ENCODE measurements around the gene COL19A1. TPM values are rescaled to one million over a fixed set of nuclear protein-coding genes. Genes with fewer than 3 reads are reported as not detected.

COL19A1 gene
- total RNA-seq, 1 donor from 2014 or later = not detected

DNA sequence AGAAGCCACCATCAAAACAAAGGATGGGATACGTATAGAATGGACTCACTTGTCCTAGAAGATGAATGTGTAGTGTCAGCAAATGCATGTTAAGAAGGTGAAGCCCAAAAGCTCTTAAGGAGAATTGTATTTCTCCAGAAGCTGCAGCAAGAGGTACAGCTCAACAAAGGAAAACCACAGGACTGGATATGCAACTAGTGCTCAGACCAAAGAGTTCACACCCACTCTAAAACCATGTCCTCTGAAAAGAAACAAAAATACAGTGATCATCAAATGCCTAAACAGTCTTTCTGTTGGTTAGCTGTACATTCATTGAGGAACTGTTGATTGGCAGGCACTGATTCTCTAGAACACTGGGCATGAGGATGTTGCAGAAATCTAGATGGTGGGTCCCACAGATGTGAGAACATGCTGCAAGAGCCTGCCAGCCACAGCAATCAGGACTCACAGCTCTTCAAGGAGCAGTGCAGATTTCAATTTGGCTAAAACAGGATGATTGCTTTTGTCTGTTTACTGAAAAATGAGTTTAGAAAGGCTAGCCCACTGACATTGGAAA is 342.0 kb downstream of the COL19A1 start:
- intact Hi-C loops (cut with micrococcal nuclease) = no loop called here
- H3K27me3 Mint-ChIP-seq (ENCODE audit: insufficient read depth) = no peaks in the 10 kb centered on the region
- no peak overlapping the region for H3K4me3 Mint-ChIP-seq
- H3K9me3 Mint-ChIP-seq = no peaks in the 10 kb centered on the region
- no peaks in the 10 kb centered on the region for H3K36me3 Mint-ChIP-seq (ENCODE audit: low read depth)
- H3K27ac Mint-ChIP-seq = no peak overlapping the region
- DNase-seq (ENCODE audit: low spot score) = no peak
- no peaks in the 10 kb centered on the region for H3K4me1 Mint-ChIP-seq (ENCODE audit: low read depth)

DNA sequence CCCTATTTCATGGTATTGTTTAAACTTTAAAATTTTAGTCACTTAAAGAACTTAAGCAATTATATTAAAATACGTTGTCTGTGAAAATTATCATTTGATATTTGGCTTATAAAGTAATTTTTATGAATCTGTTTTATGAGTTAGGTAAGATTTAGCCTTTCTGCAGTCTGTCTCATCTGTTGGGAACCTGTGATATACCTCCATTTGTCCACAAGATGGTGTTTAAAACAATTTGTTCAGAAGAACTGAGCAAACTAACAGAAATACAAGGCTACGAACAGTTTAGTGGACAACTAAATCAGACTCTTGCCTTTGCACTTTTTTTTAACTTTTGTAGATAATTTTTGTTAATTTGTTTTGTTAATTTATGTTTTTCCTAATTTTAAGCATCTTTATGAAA is 344.1 kb downstream of the COL19A1 start:
- Mint-ChIP-seq H3K4me1 (ENCODE audit: low read depth) (no peaks in the 10 kb centered on the region), H3K4me3 (no peak overlapping the region), H3K27ac (no peak overlapping the region), H3K27me3 (ENCODE audit: insufficient read depth) (no peaks in the 10 kb centered on the region), H3K36me3 (ENCODE audit: low read depth) (no peaks in the 10 kb centered on the region), H3K9me3 (no peaks in the 10 kb centered on the region)
- no peak for DNase-seq (ENCODE audit: low spot score)
- intact Hi-C loops (cut with micrococcal nuclease) = no loop called here

DNA sequence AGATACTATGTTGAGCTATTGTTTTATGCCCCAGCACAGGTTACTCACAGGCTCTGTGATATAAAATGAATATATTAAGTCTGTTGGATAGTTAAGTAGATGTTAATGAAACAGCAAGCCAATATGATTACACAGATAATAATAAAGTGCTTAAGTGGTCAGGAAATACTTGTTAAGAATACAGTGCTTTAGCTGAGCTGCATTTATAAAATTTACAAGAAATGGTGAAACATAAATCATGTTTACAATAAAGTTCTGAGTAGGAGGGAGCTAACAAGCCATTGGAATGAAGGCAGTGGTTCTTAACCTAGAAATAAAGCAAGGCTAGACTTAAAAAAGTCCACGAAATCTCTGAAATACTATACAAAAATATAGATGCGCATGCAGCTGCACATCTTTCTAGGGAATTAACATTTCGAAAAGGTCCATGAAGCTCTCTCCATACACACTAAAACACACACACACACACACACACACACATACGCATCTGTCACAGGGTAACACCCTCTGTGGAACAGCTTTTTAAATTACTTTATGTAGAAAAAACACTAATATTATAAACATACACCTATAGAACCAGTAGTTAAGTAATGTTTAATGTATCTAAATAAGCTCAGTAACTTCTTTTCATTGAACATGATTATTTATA is 349.2 kb downstream of the COL19A1 start:
- H3K9me3 Mint-ChIP-seq = no peaks in the 10 kb centered on the region
- intact Hi-C loops (cut with micrococcal nuclease) = no loop called here
- H3K4me1 Mint-ChIP-seq (ENCODE audit: low read depth) = no peaks in the 10 kb centered on the region
- no peak overlapping the region for H3K27ac Mint-ChIP-seq
- DNase-seq (ENCODE audit: low spot score) = no peak
- H3K27me3 Mint-ChIP-seq (ENCODE audit: insufficient read depth) = peaks cover 2% of the 10 kb centered on the region
- no peak overlapping the region for H3K4me3 Mint-ChIP-seq
- no peaks in the 10 kb centered on the region for H3K36me3 Mint-ChIP-seq (ENCODE audit: low read depth)

DNA sequence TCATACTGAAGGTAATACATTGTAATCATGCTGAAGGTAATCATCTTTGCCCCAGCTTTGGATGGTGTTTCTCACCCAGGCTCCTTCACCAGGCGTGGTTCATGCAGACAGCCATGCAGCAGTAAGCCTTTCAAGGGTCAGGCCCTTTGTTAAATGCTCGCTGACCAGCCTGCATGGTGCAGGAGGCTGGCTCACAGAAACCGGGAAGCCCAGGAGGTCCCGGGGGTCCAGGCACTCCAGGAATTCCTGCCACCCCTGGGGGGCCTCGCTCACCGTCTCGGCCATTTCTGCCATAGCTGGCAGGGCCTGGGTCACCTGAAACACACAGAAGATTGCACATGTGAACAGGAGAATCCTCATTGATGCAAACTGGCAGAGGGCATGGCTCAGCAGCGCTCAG is 350.4 kb downstream of the COL19A1 start:
- Mint-ChIP-seq H3K27me3 (ENCODE audit: insufficient read depth) (peaks cover 2% of the 10 kb centered on the region), H3K4me1 (ENCODE audit: low read depth) (no peaks in the 10 kb centered on the region), H3K27ac (no peak overlapping the region), H3K4me3 (no peak overlapping the region), H3K36me3 (ENCODE audit: low read depth) (no peaks in the 10 kb centered on the region), H3K9me3 (no peaks in the 10 kb centered on the region)
- intact Hi-C loops (cut with micrococcal nuclease) = no loop called here
- no peak for DNase-seq (ENCODE audit: low spot score)

DNA sequence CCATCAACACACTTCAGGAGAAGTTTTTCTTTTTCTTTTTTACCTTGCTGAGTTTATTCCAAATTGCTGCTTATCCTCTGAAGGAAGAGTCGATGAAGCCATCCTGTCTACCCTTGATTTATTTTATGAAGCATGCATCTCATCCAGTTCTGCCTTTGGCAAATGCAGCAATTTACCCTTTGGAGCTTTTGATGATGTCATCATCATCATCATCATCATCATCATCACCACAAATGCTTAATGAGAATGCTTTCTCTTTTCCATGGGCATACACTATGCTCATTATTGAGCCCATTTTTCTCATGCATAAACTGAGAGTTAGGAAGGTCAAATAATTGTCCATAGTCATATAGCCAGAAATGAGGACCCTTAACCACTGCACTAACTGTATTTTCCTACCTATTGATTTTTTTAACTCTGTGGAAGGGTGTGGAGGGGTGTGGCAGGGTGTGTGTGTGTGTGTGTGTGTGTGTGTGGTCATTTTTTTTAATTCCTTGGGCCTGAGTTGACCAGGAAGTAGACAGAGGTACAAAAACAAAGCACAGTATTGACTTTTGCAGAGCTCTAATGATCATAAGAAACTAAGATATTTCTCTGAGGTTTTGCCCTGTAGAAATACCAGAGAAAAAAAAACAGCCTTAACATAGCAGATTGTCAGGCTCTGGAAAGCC is 353.7 kb downstream of the COL19A1 start:
- no peak for DNase-seq (ENCODE audit: low spot score)
- H3K4me3 Mint-ChIP-seq = no peak overlapping the region
- no peaks in the 10 kb centered on the region for H3K4me1 Mint-ChIP-seq (ENCODE audit: low read depth)
- intact Hi-C loops (cut with micrococcal nuclease) = loop anchor here (2.0 to 10.0 kb wide), 3 partner anchors 665 to 1127 kb away; no protein-coding TSS in a partner anchor
- H3K36me3 Mint-ChIP-seq (ENCODE audit: low read depth) = no peaks in the 10 kb centered on the region
- H3K27ac Mint-ChIP-seq = no peak overlapping the region
- peaks cover 4% of the 10 kb centered on the region for H3K27me3 Mint-ChIP-seq (ENCODE audit: insufficient read depth)
- no peaks in the 10 kb centered on the region for H3K9me3 Mint-ChIP-seq

DNA sequence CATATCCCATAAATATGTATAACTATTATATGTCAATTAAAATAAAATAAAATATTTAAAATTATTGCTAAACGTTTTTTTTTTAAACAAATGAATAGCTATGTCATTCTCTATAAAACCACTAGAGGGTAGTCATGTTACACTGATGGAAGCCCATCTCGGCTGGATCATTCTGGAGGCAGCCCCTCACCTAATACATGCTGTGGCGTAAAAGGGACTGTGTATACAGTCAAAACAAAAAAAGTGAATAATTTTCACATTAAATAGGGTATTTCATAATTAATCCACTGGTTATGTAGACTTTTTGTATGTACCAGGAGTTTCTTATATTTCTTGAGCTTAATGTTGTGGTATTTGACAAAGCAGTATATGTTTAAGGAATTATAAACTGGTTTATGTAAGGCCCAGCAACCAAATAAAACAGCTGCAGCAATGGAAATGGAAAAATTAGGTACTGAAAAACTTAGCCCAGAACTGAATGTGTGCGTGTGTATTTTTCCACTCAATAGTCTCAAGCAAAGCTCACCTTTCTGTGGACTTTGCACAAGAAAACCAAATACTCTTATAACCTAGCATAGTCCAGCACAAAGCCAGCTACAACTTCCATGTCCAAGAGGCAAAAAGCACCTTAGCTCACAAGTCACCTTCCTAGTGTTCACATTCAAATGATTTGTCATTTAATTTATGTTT is 354.8 kb downstream of the COL19A1 start:
- H3K36me3 Mint-ChIP-seq (ENCODE audit: low read depth) = no peaks in the 10 kb centered on the region
- no peaks in the 10 kb centered on the region for H3K4me1 Mint-ChIP-seq (ENCODE audit: low read depth)
- intact Hi-C loops (cut with micrococcal nuclease) = loop anchor here (1.0 to 10.0 kb wide), 5 partner anchors 148 to 1126 kb away; no protein-coding TSS in a partner anchor
- H3K27ac Mint-ChIP-seq = no peak overlapping the region
- no peak overlapping the region for H3K4me3 Mint-ChIP-seq
- H3K9me3 Mint-ChIP-seq = no peaks in the 10 kb centered on the region
- DNase-seq (ENCODE audit: low spot score) = no peak
- peaks cover 4% of the 10 kb centered on the region for H3K27me3 Mint-ChIP-seq (ENCODE audit: insufficient read depth)

DNA sequence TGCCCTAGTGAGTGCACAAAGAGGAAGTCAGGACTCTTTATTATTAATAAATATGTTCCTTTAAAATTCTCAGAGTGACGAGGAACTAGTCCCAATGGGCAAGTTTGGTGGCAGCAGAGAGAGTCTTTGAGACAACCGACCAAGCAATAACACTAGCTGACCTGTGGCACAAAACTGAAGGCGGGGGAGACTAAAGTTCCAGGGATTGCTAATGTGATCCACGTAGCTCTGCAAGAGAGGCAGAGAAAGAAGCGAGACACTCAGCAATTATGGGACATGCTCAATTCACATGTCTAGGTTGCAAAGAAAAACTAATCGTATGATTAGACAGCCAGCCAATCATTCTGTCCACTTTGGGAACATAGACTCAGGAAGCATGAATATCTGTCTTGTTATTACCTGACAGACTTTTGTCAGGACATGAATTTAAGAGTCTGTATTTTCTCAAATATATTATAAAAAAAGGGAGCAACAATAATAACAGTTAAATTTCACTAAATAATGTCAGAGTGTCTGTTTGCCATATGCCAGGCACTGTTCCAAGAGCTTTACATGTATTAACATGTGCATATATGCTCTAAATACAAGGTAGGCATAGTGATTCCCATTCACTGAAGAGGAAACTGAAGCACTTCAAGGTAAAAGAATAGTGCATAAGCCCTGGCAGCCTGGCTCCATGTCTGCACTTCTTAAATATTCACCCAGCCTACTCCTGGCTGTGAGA is 355.5 kb downstream of the COL19A1 start:
- intact Hi-C loops (cut with micrococcal nuclease) = loop anchor here (1.0 to 10.0 kb wide), 5 partner anchors 147 to 1125 kb away; no protein-coding TSS in a partner anchor
- no peak for DNase-seq (ENCODE audit: low spot score)

DNA sequence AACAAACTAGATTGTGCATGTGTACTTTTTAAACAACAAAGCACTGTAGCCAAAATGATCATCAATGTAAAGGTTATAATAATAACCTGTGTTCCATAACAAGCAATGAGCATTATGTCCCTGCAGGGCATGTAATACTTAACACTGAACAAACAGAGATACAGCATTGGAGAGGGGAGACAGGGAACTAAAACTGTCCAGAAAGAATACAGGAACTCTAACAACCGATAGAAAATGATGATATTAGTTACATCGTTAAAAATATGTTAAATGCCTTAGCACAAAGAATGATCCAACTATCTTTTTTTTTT is 356.0 kb downstream of the COL19A1 start:
- no peak for DNase-seq (ENCODE audit: low spot score)
- Mint-ChIP-seq H3K4me1 (ENCODE audit: low read depth) (no peaks in the 10 kb centered on the region), H3K27me3 (ENCODE audit: insufficient read depth) (peaks cover 4% of the 10 kb centered on the region), H3K36me3 (ENCODE audit: low read depth) (no peaks in the 10 kb centered on the region), H3K4me3 (no peak overlapping the region), H3K27ac (no peak overlapping the region), H3K9me3 (no peaks in the 10 kb centered on the region)
- intact Hi-C loops (cut with micrococcal nuclease) = loop anchor here (5.0 to 10.0 kb wide), 2 partner anchors 662 to 1125 kb away; no protein-coding TSS in a partner anchor

More for the DNA sequence above, 355.5 kb downstream of the COL19A1 start:
- H3K4me3 Mint-ChIP-seq = no peak overlapping the region
- no peaks in the 10 kb centered on the region for H3K9me3 Mint-ChIP-seq
- peaks cover 4% of the 10 kb centered on the region for H3K27me3 Mint-ChIP-seq (ENCODE audit: insufficient read depth)
- no peak overlapping the region for H3K27ac Mint-ChIP-seq
- no peaks in the 10 kb centered on the region for H3K4me1 Mint-ChIP-seq (ENCODE audit: low read depth)
- no peaks in the 10 kb centered on the region for H3K36me3 Mint-ChIP-seq (ENCODE audit: low read depth)

DNA sequence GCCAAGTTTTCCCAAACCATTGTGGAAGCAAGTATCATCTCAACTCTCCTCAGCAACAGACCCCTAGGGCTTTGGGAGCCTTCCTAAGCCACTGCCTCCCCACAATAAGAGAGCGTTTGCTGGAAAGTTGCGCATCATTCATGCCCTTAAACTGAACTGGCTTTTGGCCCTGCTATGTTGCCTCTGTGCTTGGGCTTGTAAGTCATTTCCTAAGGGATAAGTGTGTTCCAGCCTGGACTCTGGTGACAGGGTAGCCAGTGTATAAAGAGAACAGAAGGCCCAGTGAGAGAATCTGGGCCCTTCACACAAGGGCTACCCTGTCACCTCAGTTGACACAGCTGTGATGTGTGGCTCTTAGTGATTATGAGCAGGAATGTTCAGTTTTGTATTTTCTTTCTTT is 358.7 kb downstream of the COL19A1 start:
- Mint-ChIP-seq H3K4me3 (no peak overlapping the region), H3K9me3 (no peaks in the 10 kb centered on the region), H3K27ac (no peak overlapping the region), H3K27me3 (ENCODE audit: insufficient read depth) (peaks cover 4% of the 10 kb centered on the region), H3K36me3 (ENCODE audit: low read depth) (no peaks in the 10 kb centered on the region), H3K4me1 (ENCODE audit: low read depth) (no peaks in the 10 kb centered on the region)
- no peak for DNase-seq (ENCODE audit: low spot score)
- intact Hi-C loops (cut with micrococcal nuclease) = loop anchor here (10.0 kb wide), 1 partner anchor 660 kb away; no protein-coding TSS in a partner anchor

DNA sequence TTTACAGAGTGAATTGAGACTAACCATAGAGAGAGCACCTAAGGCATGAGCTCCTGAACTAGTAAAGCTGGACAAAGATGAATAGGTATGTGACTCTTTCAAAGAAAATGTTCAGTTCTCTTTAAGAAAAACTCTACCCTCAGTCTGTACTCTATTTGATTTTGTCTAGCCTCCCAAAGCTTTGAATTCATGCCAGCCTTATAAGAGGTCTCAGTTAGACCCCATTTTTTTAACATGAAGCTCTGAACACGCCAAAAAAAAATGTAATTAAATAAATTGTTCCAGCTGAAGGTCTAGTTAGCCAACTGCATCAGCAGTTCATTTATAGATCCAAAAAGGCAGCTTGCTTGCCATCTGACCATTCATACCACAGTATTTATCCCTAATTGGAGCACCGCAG is 365.0 kb downstream of the COL19A1 start:
- Mint-ChIP-seq H3K9me3 (no peaks in the 10 kb centered on the region), H3K27ac (no peak overlapping the region), H3K36me3 (ENCODE audit: low read depth) (no peaks in the 10 kb centered on the region), H3K4me1 (ENCODE audit: low read depth) (no peaks in the 10 kb centered on the region), H3K4me3 (no peak overlapping the region), H3K27me3 (ENCODE audit: insufficient read depth) (peaks cover 3% of the 10 kb centered on the region)
- intact Hi-C loops (cut with micrococcal nuclease) = no loop called here
- DNase-seq (ENCODE audit: low spot score) = no peak

DNA sequence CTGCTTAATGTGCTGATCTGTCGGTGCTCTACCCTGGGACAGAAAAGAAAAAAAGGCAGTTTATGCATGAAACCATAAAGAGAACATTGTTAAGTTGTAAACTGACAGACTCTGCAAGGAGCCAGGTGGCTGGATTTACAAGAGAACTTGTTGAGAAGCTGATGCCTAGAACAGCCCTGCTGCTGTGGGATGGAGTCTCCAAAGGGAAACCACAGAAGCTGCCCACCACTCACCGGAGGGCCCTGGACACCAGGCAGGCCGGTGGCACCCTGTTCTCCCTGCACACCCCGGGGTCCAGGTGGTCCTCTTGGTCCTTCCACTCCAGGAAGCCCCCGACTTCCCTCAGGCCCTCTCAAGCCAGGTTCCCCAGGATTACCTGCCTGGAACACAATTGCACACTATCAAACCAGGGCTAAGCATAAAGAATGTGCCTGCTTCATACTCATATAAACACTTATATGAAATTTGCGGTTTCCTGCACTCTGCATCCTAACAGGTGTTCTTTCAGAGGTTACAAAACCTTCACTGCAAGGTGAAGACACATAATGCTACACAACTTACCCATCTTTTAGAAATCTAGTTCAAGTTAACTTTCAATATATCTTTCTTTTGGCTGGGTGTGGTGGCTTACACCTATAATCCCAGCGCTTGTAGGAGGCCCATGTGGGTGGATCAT is 368.3 kb downstream of the COL19A1 start:
- Mint-ChIP-seq H3K9me3 (no peaks in the 10 kb centered on the region), H3K36me3 (ENCODE audit: low read depth) (no peaks in the 10 kb centered on the region), H3K27ac (no peak overlapping the region), H3K4me3 (no peak overlapping the region), H3K4me1 (ENCODE audit: low read depth) (no peaks in the 10 kb centered on the region), H3K27me3 (ENCODE audit: insufficient read depth) (peaks cover 6% of the 10 kb centered on the region)
- intact Hi-C loops (cut with micrococcal nuclease) = no loop called here
- DNase-seq (ENCODE audit: low spot score) = no peak

DNA sequence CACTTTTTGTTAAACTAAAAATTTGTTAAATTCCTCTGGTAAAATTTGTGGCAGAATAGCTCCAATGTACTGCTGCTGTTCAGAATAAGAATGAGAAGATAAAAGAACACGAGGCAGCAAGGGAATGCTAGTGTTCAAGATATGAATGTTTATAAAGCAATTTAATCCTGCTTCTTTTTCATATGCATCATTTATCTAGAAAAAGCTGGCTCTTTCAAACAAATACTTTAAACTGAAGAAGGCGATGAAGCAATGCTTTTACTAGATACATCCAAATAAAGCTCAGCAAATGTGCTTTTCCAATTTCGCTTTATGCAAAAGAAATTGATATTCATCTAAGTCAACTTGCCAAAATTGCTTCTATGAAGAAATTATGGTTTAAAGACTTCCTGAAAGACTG is 370.0 kb downstream of the COL19A1 start:
- no peak overlapping the region for H3K27ac Mint-ChIP-seq
- H3K27me3 Mint-ChIP-seq (ENCODE audit: insufficient read depth) = peaks cover 8% of the 10 kb centered on the region
- H3K9me3 Mint-ChIP-seq = no peaks in the 10 kb centered on the region
- intact Hi-C loops (cut with micrococcal nuclease) = no loop called here
- no peak overlapping the region for H3K4me3 Mint-ChIP-seq
- no peaks in the 10 kb centered on the region for H3K36me3 Mint-ChIP-seq (ENCODE audit: low read depth)
- H3K4me1 Mint-ChIP-seq (ENCODE audit: low read depth) = no peaks in the 10 kb centered on the region
- DNase-seq (ENCODE audit: low spot score) = no peak
